T-helper 1 cell treated with Interleukin-12 subunit alpha and Interleukin-12 subunit beta and Interleukin-4 antibody, amounts not matched to agents 30 ng/mL and 1 ng/mL, for 36 hours (primary cell): Measurements from ENCODE around the gene CASP14. TPM values are rescaled to one million over a fixed set of nuclear protein-coding genes. Genes with fewer than 3 reads are reported as not detected.
"Not testable (repeated sequence)": the region's sequence is repeated elsewhere in the genome, so short reads cannot be mapped to it uniquely, and the experiment has no call there.

ENCODE experiments used
- intact Hi-C: fragments of 100-400 bp; cut with micrococcal nuclease; formaldehyde crosslinking; loops from one replicate; pipeline ENCODE4 v1.15.1; 2024
- total RNA-seq: library from RNA; stranded (reverse); gene quantifications from 2 replicates; pipeline ENCODE4 v1.2.3, GENCODE V29; 2022

The CASP14 gene
- total RNA-seq, 1 donor from 2014 or later = not detected

GRCh38 chr19:15070386-15070785 is 21.1 kb downstream of the CASP14 start:
- intact Hi-C loops = not testable (repeated sequence)

- intact Hi-C loops = no loop called here
Measured at GRCh38 chr19:15072930-15073647, 23.8 kb downstream of the CASP14 start.

- intact Hi-C loops = no loop called here
Measured at GRCh38 chr19:15074371-15074770, 25.1 kb downstream of the CASP14 start.

DNA sequence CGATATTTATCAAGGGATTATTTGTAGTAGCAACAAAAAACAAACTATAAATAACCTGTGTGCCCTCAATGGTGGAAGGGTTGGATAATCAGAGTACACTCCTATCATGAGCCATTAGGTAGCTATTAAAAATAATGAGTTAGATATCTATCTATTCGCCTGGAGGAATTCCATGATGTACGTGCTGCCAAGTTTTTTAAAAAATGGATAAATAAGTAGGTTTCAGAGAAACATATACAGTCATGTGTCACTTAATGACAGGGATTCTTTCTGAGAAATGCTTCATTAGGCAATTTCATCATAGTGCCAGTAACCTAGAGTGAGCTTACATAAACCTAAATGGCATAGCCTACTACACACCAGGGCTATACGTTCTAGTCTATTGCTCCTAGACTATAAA is 26.5 kb downstream of the CASP14 start:
- intact Hi-C loops = no loop called here

DNA sequence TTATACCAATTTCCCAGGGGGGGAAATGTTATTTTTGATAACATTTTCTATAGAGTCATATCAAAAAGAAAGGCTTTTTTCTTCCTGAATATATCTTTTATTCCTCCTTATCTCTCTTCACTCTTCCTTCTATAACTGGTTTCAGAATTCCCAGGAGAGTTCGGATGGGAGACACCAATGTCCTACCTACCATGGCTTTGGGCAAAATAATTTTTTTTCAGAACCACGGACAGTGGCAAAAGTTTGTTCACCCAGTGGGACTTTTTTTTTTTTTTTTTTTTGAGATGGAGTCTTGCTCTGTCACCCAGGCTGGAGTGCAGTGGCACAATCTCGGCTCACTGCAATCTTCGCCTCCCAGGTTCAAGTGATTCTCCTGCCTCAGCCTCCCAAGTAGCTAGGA is 30.7 kb downstream of the CASP14 start:
- intact Hi-C loops = not testable (repeated sequence)

- intact Hi-C loops = no loop called here
Measured at GRCh38 chr19:15081911-15082310, 32.6 kb downstream of the CASP14 start, which contains the start of gene OR1I1. Gene OR1I1 (plus strand): TSS chr19:15082211. CDS start chr19:15087066, 4,855 bp downstream.

DNA sequence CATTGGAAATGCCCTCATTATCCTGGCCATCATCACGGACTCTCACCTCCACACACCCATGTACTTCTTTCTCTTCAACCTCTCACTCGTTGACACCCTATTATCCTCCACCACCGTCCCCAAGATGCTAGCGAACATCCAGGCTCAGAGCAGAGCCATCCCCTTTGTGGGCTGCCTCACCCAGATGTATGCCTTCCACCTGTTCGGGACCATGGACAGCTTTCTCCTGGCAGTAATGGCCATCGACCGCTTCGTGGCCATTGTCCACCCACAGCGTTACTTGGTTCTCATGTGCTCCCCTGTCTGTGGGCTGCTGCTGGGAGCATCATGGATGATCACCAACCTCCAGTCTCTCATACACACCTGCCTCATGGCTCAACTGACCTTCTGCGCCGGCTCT is 37.9 kb downstream of the CASP14 start:
- intact Hi-C loops = no loop called here

GRCh38 chr19:15091918-15092753 is 42.9 kb downstream of the CASP14 start:
- intact Hi-C loops = loop anchor here (1.0 to 2.0 kb wide), 6 partner anchors 58 to 464 kb away; partner anchors contain the start of genes AKAP8 and AKAP8L

DNA sequence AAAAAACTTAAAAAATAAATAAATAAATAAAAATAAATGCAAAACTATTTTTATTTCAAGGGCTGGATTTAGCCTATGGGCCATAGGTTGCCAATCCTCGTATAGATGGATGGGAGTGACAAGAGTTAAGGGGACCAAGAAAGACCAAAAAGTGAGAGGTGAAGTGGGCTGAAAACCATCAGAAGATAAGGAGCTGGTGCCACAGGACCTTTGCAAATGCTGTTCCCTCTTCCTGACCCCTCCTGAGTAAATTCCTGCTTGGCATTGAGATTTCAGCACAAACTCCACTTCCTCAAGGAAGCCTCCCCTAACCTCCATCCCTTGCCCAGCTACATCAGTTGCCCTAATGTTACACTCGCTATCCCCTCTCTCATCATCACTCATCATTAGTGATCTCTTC is 43.7 kb downstream of the CASP14 start:
- intact Hi-C loops = loop anchor here (2.0 kb wide), 1 partner anchor 286 kb away; the partner anchor contains the start of gene AKAP8

DNA sequence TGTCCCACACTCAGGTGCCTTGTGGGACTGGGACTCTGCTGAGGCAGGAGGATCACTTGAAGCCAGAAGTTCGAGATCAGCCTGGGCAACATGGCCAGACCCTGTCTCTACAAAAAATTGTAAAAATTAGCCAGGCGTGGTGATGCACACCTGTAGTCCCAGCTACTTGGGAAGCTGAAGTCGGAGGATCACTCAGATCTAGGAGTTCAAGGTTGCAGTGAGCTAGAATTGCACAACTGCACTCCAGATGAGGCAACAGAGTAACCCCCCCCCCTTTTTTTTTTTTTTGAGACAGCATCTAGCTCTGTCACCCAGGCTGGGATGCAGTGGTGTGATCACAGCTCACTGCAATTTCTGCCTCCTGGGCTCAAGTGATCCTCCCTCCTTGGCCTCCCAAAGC is 46.9 kb downstream of the CASP14 start:
- intact Hi-C loops = no loop called here

DNA sequence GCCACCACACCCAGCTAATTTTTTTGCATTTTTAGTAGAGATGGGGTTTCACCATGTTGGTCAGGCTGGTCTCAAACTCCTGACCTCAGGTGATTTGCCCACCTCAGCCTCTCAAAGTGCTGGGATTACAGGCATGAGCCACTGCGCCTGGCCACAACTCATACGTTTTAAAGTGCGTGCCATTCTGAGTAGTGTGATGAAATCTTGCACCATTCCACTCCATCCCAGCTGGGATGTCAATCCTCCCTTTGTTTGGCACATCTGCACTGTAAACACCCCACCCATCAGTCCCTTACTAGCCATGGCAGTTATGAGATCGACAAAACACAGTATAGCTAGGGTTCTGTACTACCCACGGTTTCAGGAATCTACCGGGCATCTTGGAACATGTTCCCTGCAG is 48.7 kb downstream of the CASP14 start:
- intact Hi-C loops = not testable (repeated sequence)

DNA sequence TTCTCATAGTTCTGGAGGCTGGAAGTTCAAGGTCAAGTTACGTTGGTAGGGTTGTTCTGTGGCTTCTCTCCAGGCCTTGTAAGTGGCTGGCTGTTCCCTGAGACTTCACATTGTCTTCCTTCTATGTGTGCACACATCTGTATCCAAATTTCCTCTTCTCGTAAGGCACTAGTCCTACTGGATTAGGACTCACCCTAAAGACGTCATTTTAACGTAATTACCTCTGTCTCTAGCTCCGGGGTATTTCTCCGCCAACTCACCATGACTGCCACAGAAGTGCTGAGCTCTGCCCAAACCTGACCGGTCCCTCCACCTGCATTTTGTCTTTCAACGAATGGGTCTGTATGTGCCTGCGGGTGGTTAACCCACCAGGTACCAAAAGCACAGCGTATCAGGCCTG is 49.2 kb downstream of the CASP14 start:
- intact Hi-C loops = no loop called here

DNA sequence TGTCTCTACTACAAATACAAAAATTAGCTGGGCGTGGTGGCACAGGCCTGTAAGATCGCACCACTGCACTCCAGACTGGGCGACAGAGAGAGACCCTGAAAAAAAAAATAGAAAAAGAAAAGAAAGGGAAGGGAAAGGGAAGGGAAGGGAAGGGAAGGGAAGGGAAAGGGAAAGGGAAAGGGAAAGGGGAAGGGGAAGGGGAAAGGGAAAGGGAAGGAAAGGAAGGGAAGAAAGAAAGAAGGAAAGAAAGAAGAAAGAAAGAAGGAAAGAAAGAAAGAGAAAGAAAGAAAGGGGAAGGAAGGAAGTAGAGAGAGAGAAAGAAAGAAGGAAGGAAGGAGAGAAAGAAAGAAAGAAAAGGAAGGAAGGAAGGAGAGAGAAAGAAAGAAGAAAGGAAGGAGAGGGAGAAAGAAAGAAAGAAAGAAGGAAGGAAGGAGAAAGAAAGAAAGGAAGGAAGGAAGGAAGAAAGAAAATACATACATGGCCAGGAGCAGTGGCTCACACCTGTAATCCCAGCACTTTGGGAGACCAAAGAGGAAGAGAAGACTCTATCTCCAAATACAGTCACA is 49.8 kb downstream of the CASP14 start:
- intact Hi-C loops = no loop called here

- intact Hi-C loops = loop anchor here (1.0 kb wide), 1 partner anchor 49 kb away; no protein-coding TSS in a partner anchor
Measured at GRCh38 chr19:15101479-15102082, 52.3 kb downstream of the CASP14 start.

DNA sequence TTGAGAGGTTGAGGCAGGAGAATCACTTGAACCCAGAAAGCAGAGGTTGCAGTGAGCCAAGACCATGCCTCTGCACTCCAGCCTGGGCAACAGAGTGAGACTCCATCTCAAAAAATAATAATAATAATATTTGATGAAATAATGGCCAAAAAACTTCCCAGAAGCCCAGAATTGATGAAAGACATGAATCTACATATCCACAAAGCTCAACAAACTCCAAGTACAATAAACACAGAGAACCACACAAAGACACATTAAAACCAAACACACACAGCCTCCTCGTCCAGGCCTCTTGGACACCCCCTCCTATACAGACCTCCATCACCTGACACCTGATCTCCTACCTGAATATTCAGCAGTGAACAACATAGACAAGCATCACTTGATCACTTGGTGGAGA is 54.7 kb downstream of the CASP14 start:
- intact Hi-C loops = no loop called here

- intact Hi-C loops = no loop called here
Measured at GRCh38 chr19:15104411-15104810, 55.1 kb downstream of the CASP14 start.

DNA sequence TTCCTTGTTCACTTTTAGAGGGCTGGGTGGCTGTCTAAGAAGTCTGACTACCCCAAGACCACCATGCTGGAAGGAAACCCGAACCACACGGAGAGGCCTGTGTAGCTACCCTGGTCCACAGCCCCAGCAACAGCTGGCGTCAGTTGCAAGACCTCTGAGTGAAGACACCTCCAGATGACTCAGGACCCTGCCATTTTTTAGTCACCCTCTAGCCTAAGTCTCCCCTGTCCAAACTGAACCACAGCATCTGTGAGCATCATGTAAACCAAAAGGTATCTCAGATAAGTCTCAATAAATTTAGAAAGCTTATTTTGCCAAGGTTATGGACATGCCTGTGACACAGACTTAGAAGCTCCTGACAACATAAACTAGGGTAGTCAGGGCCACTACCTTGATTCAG is 55.8 kb downstream of the CASP14 start:
- intact Hi-C loops = no loop called here

- intact Hi-C loops = no loop called here
Measured at GRCh38 chr19:15107061-15108010, 58.1 kb downstream of the CASP14 start, which contains the start of gene SYDE1. Gene SYDE1 (plus strand): TSS chr19:15107401. CDS start chr19:15107434, 33 bp downstream.
